K562 treated with DMSO at 1 percent for 12 hours (cell line): ENCODE data around the gene POLR3H. TPM values are rescaled to one million over a fixed set of nuclear protein-coding genes. Genes with fewer than 3 reads are reported as not detected.

ENCODE experiments used
- total RNA-seq: library from RNA; unstranded; fragments of 300-600 nt; gene quantifications from 2 replicates; pipeline ENCODE4 v1.2.3, GENCODE V29; 2022; ENCODE audit not compliant: insufficient read depth

POLR3H gene, protein sequence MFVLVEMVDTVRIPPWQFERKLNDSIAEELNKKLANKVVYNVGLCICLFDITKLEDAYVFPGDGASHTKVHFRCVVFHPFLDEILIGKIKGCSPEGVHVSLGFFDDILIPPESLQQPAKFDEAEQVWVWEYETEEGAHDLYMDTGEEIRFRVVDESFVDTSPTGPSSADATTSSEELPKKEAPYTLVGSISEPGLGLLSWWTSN
- total RNA-seq = 13.9 and 15.3 TPM in 2 replicates

GRCh38 chr22:41543854-41544670, at the start of gene POLR3H:
Gene POLR3H (minus strand): TSS chr22:41544470. CDS start chr22:41544101, 369 bp downstream.

GRCh38 chr22:41589391-41590241, 45.3 kb upstream of the POLR3H start, which contains the start of gene PMM1:
Gene PMM1 (minus strand): TSS chr22:41589840. CDS start chr22:41589805, 35 bp downstream.

Other genes with a start within 250 kb of the POLR3H start
- 11.8 and 31.3 TPM in 2 replicates for gene ZC3H7B, start 242.9 kb downstream of the POLR3H start, total RNA-seq
- 0.45 and 0.52 TPM in 2 replicates for gene TEF, start 162.5 kb downstream of the POLR3H start, total RNA-seq
- 6.2 and 21.4 TPM in 2 replicates for gene TOB2, start 97.7 kb downstream of the POLR3H start, total RNA-seq
- gene PHF5A, start 75.8 kb downstream of the POLR3H start, total RNA-seq = 37.8 and 46.8 TPM in 2 replicates
- 61.7 and 100 TPM in 2 replicates for gene ACO2, start 75.4 kb downstream of the POLR3H start, total RNA-seq
- gene CSDC2, start 16.5 kb upstream of the POLR3H start, total RNA-seq = not detected in 2 replicates
- 53.2 and 68.0 TPM in 2 replicates for gene PMM1, start 45.4 kb upstream of the POLR3H start, total RNA-seq
- 11.9 and 22.8 TPM in 2 replicates for gene DESI1, start 76.6 kb upstream of the POLR3H start, total RNA-seq
- gene XRCC6, start 76.8 kb upstream of the POLR3H start, total RNA-seq = 231 and 282 TPM in 2 replicates
- 98.9 and 105 TPM in 2 replicates for gene SNU13, start 144.4 kb upstream of the POLR3H start, total RNA-seq
- 0.81 TPM in 1 of 2 replicates, not detected in the other for gene MEI1, start 155.0 kb upstream of the POLR3H start, total RNA-seq